ENCODE results near the gene LKAAEAR1. TPM values are rescaled to one million over a fixed set of nuclear protein-coding genes. Genes with fewer than 3 reads are reported as not detected.

LKAAEAR1 gene
- total and polyA plus RNA-seq, 2 experiments from 2014 or later = 1.8 TPM; not detected in 1

DNA sequence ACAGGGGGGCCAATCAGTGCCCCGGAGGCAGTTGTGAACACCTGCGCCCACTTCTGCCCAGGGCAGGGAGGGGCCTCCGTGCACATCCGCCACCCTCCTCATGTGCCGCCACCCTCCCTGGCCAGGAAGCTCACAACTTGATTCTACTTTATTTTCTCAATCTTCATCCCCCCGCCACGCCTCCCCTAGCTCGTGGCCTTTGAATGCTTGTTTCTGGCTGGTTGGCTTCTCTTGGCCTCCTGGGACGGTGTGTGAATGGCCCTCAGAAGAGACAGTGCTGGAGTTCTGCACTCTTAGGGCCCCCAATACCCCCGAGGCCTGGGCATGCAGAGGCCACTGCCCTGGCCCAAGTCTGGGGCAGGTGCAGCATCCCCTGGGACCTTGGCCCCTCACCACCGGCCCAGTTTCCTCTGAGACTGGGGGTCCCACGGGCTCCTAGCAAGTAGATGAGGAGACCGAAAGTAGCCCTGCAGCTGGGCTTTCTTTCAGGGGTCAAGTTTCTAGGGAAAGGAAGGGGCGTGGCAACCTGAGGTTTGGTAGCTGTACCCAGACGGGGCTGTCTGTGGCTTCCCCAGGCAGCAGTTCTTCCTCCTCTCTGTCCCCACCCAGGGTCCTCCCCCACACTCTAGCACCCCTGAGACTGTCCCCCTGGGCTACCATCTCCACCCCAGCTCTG lies 6.2 kb downstream of the LKAAEAR1 start:
- no peak overlapping the region for H3K27ac ChIP-seq (ENCODE audit: low read depth)
- Mint-ChIP-seq H3K27ac (no peak overlapping the region), H3K36me3 (ENCODE audit: low read depth) (peaks cover 2% of the 10 kb centered on the region; the same call in 1 of the 3 replicates), H3K4me3 (peak overlapping the region; percentile 7; the same call in 1 of the 3 replicates), H3K9me3 (no peaks in the 10 kb centered on the region), H3K27me3 (ENCODE audit: insufficient read depth, low read depth, poor library complexity) (peaks cover 32% of the 10 kb centered on the region), H3K4me1 (peaks cover 27% of the 10 kb centered on the region; the same call in 2 of the 3 replicates)
- peaks cover 24% of the 10 kb centered on the region for H3K27me3 ChIP-seq (ENCODE audit: insufficient read depth)
- DNase-seq (ENCODE audit: low spot score) = peak; percentile 57
- H2AFZ ChIP-seq = no peak overlapping the region
- H3K36me3 ChIP-seq (ENCODE audit: insufficient read depth) = no peaks in the 10 kb centered on the region
- no peaks in the 10 kb centered on the region for H3K79me2 ChIP-seq (replicated peaks; ENCODE audit: insufficient read depth)
- 0 out of 2 replicates have a peak, but pooled peaks cover 5% of the 10 kb centered on the region for H3F3A ChIP-seq (replicated peaks; ENCODE audit: low read depth)
- H4K20me1 ChIP-seq (replicated peaks; ENCODE audit: insufficient read depth) = no peaks in the 10 kb centered on the region
- peak; percentile 3; the same call in 2 of the 3 replicates for ATAC-seq
- H3K4me2 ChIP-seq = peak overlapping the region; percentile 88; the same call in 1 of the 2 replicates
- TF ChIP-seq ZNF114 (CRISPR knock-in tag; IDR thresholded peaks at IDR 0.05) (no peak), NANOG (IDR thresholded peaks at IDR 0.05; ENCODE audit: borderline replicate concordance) (no peak), ZNF331 (CRISPR knock-in tag; IDR thresholded peaks at IDR 0.05; ENCODE audit: low read depth) (no peak), EZH2phosphoT487 (IDR thresholded peaks at IDR 0.05; ENCODE audit: unreplicated experiment) (no peak), JUNB (IDR thresholded peaks at IDR 0.05; ENCODE audit: unreplicated experiment) (no peak), CREB1 (CRISPR knock-in tag; IDR thresholded peaks at IDR 0.05; ENCODE audit: low read depth) (no peak), POLR2AphosphoS5 (IDR thresholded peaks at IDR 0.05; ENCODE audit: low read depth) (no peak)
- TF ChIP-seq, protein P1, sequence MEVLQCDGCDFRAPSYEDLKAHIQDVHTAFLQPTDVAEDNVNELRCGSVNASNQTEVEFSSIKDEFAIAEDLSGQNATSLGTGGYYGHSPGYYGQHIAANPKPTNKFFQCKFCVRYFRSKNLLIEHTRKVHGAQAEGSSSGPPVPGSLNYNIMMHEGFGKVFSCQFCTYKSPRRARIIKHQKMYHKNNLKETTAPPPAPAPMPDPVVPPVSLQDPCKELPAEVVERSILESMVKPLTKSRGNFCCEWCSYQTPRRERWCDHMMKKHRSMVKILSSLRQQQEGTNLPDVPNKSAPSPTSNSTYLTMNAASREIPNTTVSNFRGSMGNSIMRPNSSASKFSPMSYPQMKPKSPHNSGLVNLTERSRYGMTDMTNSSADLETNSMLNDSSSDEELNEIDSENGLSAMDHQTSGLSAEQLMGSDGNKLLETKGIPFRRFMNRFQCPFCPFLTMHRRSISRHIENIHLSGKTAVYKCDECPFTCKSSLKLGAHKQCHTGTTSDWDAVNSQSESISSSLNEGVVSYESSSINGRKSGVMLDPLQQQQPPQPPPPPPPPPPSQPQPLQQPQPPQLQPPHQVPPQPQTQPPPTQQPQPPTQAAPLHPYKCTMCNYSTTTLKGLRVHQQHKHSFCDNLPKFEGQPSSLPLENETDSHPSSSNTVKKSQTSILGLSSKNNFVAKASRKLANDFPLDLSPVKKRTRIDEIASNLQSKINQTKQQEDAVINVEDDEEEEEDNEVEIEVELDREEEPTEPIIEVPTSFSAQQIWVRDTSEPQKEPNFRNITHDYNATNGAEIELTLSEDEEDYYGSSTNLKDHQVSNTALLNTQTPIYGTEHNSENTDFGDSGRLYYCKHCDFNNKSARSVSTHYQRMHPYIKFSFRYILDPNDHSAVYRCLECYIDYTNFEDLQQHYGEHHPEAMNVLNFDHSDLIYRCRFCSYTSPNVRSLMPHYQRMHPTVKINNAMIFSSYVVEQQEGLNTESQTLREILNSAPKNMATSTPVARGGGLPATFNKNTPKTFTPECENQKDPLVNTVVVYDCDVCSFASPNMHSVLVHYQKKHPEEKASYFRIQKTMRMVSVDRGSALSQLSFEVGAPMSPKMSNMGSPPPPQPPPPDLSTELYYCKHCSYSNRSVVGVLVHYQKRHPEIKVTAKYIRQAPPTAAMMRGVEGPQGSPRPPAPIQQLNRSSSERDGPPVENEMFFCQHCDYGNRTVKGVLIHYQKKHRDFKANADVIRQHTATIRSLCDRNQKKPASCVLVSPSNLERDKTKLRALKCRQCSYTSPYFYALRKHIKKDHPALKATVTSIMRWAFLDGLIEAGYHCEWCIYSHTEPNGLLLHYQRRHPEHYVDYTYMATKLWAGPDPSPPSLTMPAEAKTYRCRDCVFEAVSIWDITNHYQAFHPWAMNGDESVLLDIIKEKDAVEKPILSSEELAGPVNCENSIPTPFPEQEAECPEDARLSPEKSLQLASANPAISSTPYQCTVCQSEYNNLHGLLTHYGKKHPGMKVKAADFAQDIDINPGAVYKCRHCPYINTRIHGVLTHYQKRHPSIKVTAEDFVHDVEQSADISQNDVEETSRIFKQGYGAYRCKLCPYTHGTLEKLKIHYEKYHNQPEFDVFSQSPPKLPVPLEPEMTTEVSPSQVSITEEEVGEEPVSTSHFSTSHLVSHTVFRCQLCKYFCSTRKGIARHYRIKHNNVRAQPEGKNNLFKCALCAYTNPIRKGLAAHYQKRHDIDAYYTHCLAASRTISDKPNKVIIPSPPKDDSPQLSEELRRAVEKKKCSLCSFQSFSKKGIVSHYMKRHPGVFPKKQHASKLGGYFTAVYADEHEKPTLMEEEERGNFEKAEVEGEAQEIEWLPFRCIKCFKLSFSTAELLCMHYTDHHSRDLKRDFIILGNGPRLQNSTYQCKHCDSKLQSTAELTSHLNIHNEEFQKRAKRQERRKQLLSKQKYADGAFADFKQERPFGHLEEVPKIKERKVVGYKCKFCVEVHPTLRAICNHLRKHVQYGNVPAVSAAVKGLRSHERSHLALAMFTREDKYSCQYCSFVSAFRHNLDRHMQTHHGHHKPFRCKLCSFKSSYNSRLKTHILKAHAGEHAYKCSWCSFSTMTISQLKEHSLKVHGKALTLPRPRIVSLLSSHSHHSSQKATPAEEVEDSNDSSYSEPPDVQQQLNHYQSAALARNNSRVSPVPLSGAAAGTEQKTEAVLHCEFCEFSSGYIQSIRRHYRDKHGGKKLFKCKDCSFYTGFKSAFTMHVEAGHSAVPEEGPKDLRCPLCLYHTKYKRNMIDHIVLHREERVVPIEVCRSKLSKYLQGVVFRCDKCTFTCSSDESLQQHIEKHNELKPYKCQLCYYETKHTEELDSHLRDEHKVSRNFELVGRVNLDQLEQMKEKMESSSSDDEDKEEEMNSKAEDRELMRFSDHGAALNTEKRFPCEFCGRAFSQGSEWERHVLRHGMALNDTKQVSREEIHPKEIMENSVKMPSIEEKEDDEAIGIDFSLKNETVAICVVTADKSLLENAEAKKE (CRISPR knock-in tag; IDR thresholded peaks at IDR 0.05) = no peak
- peaks cover 19% of the 10 kb centered on the region; the same call in 1 of the 2 replicates for H3K4me1 ChIP-seq (ENCODE audit: insufficient read depth)
- no peaks in the 10 kb centered on the region for H3K9me2 ChIP-seq (ENCODE audit: insufficient read depth)
- peak overlapping the region; percentile 75; the same call in 1 of the 2 replicates for H3K4me3 ChIP-seq
